ENCODE results near the gene PRKACA.
A peak's percentile ranks its signal among the peaks of the same experiment; 100 is the strongest.

Gene PRKACA

GRCh38 chr19:14094854-14095253 lies 22.7 kb downstream of the PRKACA start:
- Histone ChIP-seq H3K9me3 (ENCODE audit: control insufficient read depth, low read length) (peaks cover 3% of the 10 kb centered on the region), H3K4me3 (ENCODE audit: insufficient read depth, low read depth, low read length) (no peak overlapping the region), H3K4me1 (ENCODE audit: control insufficient read depth, insufficient read depth, low read length) (peaks cover 10% of the 10 kb centered on the region), H3K27ac (ENCODE audit: insufficient read depth, low read depth, low read length, poor library complexity, severe bottlenecking) (no peak overlapping the region), H3K36me3 (ENCODE audit: control insufficient read depth, insufficient read depth, low read length) (peaks cover 6% of the 10 kb centered on the region), H3K27me3 (ENCODE audit: control insufficient read depth, insufficient read depth, low read length, poor library complexity, severe bottlenecking) (no peaks in the 10 kb centered on the region)
- 94 to 95% methylated on average over 7 of the region's 7 CpGs for WGBS, 2 experiments

DNA sequence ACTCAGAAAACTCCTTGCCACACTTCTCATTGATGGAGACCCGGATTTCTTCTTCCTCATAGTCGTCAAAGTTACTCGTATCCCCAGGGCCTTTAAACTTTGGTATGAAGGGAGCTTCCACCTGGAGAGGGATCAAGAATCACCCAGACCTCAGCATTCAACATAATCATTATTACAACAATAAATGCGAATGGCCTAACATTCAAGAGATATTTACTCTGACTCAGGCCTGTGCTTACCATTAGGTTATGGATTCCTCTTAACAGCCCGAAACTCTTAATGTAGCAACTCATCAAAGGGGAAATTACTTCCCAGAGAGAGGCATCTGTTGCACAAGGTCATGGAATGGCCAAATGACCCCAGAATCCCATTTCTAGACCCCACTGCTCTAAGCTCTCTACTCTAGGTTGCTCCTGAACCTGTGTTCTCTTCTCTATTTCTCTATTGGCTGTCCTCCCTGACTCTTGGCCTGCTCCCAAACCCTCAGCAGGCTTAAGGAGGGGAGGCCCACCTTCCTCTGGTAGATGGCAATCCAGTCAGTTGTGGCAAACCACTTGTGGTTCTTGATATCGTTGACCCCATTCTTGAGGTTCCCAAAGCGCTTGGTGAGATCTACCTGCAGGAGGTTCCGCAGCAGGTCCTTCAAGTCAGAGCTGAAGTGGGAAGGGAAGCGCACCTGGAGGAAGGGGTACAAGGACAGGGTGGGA lies 24.3 kb downstream of the PRKACA start:
- Histone ChIP-seq H3K27ac (ENCODE audit: insufficient read depth, low read depth, low read length, poor library complexity, severe bottlenecking) (no peak overlapping the region), H3K27me3 (ENCODE audit: control insufficient read depth, insufficient read depth, low read length, poor library complexity, severe bottlenecking) (peaks cover 7% of the 10 kb centered on the region), H3K4me1 (ENCODE audit: control insufficient read depth, insufficient read depth, low read length) (peaks cover 10% of the 10 kb centered on the region), H3K4me3 (ENCODE audit: insufficient read depth, low read depth, low read length) (no peak overlapping the region), H3K36me3 (ENCODE audit: control insufficient read depth, insufficient read depth, low read length) (peaks cover 11% of the 10 kb centered on the region), H3K9me3 (ENCODE audit: control insufficient read depth, low read length) (peaks cover 3% of the 10 kb centered on the region)
- 94 to 95% methylated on average over 9 of the region's 9 CpGs for WGBS, 2 experiments

DNA sequence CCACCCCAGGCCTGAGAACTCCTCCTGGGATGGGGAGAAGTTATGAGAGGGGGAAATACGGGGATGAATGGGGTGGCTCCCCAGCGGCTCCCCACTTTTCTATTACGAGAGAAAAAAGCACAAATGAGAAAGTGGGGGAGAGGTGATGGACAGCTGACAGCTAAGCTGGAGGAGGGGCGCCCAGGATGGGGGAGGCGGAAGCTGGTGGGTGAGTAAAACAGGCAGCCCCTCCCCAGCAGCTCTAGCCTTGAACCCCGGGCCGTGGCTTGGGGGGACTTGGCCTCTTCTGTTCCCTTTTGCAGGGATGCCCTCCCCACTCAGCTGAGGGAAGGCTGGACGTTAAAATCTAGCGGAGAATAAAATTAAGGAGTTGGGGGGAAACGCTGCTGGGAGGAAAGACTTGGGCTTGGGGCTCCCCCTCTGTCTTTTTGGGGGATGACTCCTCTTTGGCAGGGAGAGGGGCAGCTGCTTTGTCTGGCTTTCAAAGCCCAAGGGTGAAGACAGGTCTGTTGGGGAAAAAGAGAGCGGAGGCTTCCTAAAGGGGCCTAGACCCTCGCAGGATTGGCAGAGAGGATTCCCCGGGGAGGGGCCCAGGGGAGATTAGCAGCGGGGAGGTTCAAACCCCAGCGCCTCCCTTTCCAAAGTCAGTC lies 25.6 kb downstream of the PRKACA start:
- peaks cover 20% of the 10 kb centered on the region for H3K36me3 ChIP-seq (ENCODE audit: control insufficient read depth, insufficient read depth, low read length)
- peaks cover 3% of the 10 kb centered on the region for H3K9me3 ChIP-seq (ENCODE audit: control insufficient read depth, low read length)
- H3K27me3 ChIP-seq (ENCODE audit: control insufficient read depth, insufficient read depth, low read length, poor library complexity, severe bottlenecking) = peaks cover 7% of the 10 kb centered on the region
- peaks cover 10% of the 10 kb centered on the region for H3K4me1 ChIP-seq (ENCODE audit: control insufficient read depth, insufficient read depth, low read length)
- H3K27ac ChIP-seq (ENCODE audit: insufficient read depth, low read depth, low read length, poor library complexity, severe bottlenecking) = no peak overlapping the region
- 14 to 17% methylated on average over 15 of the region's 15 CpGs for WGBS, 2 experiments
- peak overlapping the region; percentile 56 for H3K4me3 ChIP-seq (ENCODE audit: insufficient read depth, low read depth, low read length)

GRCh38 chr19:14091081-14091812 lies 26.3 kb downstream of the PRKACA start:
- H3K27ac ChIP-seq (ENCODE audit: insufficient read depth, low read depth, low read length, poor library complexity, severe bottlenecking) = peak overlapping the region; percentile 55
- H3K27me3 ChIP-seq (ENCODE audit: control insufficient read depth, insufficient read depth, low read length, poor library complexity, severe bottlenecking) = peaks cover 9% of the 10 kb centered on the region
- peaks cover 14% of the 10 kb centered on the region for H3K36me3 ChIP-seq (ENCODE audit: control insufficient read depth, insufficient read depth, low read length)
- H3K4me1 ChIP-seq (ENCODE audit: control insufficient read depth, insufficient read depth, low read length) = peaks cover 10% of the 10 kb centered on the region
- WGBS, 2 experiments = 0 to 1% methylated on average over 68 to 71 of the region's 72 CpGs
- H3K9me3 ChIP-seq (ENCODE audit: control insufficient read depth, low read length) = peaks cover 3% of the 10 kb centered on the region
- peak overlapping the region; percentile 56 for H3K4me3 ChIP-seq (ENCODE audit: insufficient read depth, low read depth, low read length)

- Histone ChIP-seq H3K4me3 (ENCODE audit: insufficient read depth, low read depth, low read length) (peak within 1 kb of the TSS; percentile 56), H3K27ac (ENCODE audit: insufficient read depth, low read depth, low read length, poor library complexity, severe bottlenecking) (peak within 1 kb of the TSS; percentile 69), H3K9me3 (ENCODE audit: control insufficient read depth, low read length) (peaks cover 3% of the 10 kb centered on the region), H3K27me3 (ENCODE audit: control insufficient read depth, insufficient read depth, low read length, poor library complexity, severe bottlenecking) (peaks cover 15% of the 10 kb centered on the region), H3K36me3 (ENCODE audit: control insufficient read depth, insufficient read depth, low read length) (peaks cover 14% of the 10 kb centered on the region), H3K4me1 (ENCODE audit: control insufficient read depth, insufficient read depth, low read length) (peaks cover 10% of the 10 kb centered on the region)
- WGBS, 2 experiments = 0% methylated on average over 14 to 32 of the region's 65 CpGs
Observed at GRCh38 chr19:14090509-14091080, 27.0 kb downstream of the PRKACA start, which contains the start of gene SAMD1. Gene SAMD1 (minus strand): TSS chr19:14090751.

DNA sequence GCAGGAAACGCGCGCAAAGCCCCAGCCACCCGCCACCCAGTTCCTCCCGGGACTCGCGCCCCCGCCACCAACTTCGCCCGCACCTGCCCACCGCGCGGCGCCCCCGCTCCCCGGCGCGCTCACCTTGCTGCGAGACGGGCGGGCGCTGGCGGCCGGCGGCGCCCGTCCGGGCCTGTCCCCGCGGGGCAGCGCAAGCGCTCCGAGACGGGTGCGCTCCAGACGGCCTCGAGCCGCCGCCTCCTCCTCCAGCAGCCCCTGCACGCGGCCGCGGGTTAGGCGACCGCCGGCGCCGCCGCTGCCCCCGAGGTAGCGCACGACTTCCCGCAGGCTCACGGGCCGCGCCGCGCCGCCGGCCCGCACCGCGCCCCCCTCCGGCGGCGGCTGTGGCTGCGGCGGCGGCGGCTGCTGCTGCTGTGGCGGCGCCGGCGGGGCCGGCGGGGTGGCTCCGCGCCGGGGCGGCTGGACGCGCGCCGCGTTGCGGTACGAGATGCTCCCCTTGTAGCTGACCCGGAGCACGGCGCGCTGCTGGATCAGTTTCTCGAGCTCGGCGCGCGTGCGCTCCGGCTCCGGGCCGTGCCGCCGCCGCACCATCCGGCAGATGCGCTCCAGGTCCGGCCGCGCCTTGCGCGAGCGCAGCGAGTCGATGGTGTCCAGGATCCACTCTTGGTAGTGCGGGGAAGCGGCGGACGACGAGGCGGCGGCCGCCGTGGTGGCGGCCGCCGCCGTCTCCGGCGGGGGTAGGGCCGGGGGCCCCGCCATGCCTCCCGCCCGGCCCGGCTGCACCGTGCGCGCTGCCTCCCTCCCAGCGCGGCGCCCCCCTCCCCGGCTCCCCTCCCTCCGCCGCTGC lies 27.7 kb downstream of the PRKACA start:
- Histone ChIP-seq H3K36me3 (ENCODE audit: control insufficient read depth, insufficient read depth, low read length) (peaks cover 14% of the 10 kb centered on the region), H3K27ac (ENCODE audit: insufficient read depth, low read depth, low read length, poor library complexity, severe bottlenecking) (peak overlapping the region; percentile 69), H3K4me3 (ENCODE audit: insufficient read depth, low read depth, low read length) (peak overlapping the region; percentile 53), H3K4me1 (ENCODE audit: control insufficient read depth, insufficient read depth, low read length) (peaks cover 10% of the 10 kb centered on the region), H3K9me3 (ENCODE audit: control insufficient read depth, low read length) (peaks cover 3% of the 10 kb centered on the region), H3K27me3 (ENCODE audit: control insufficient read depth, insufficient read depth, low read length, poor library complexity, severe bottlenecking) (peaks cover 19% of the 10 kb centered on the region)
- 0 to 1% methylated on average over 138 to 141 of the region's 142 CpGs for WGBS, 2 experiments

- Histone ChIP-seq H3K36me3 (ENCODE audit: control insufficient read depth, insufficient read depth, low read length) (peaks cover 14% of the 10 kb centered on the region), H3K4me3 (ENCODE audit: insufficient read depth, low read depth, low read length) (peak overlapping the region; percentile 36), H3K27ac (ENCODE audit: insufficient read depth, low read depth, low read length, poor library complexity, severe bottlenecking) (no peak overlapping the region), H3K9me3 (ENCODE audit: control insufficient read depth, low read length) (peaks cover 3% of the 10 kb centered on the region), H3K4me1 (ENCODE audit: control insufficient read depth, insufficient read depth, low read length) (peaks cover 10% of the 10 kb centered on the region), H3K27me3 (ENCODE audit: control insufficient read depth, insufficient read depth, low read length, poor library complexity, severe bottlenecking) (peaks cover 19% of the 10 kb centered on the region)
- WGBS, 2 experiments = 13 to 14% methylated on average over 16 of the region's 16 CpGs
Observed at GRCh38 chr19:14089412-14089661, 28.2 kb downstream of the PRKACA start.

DNA sequence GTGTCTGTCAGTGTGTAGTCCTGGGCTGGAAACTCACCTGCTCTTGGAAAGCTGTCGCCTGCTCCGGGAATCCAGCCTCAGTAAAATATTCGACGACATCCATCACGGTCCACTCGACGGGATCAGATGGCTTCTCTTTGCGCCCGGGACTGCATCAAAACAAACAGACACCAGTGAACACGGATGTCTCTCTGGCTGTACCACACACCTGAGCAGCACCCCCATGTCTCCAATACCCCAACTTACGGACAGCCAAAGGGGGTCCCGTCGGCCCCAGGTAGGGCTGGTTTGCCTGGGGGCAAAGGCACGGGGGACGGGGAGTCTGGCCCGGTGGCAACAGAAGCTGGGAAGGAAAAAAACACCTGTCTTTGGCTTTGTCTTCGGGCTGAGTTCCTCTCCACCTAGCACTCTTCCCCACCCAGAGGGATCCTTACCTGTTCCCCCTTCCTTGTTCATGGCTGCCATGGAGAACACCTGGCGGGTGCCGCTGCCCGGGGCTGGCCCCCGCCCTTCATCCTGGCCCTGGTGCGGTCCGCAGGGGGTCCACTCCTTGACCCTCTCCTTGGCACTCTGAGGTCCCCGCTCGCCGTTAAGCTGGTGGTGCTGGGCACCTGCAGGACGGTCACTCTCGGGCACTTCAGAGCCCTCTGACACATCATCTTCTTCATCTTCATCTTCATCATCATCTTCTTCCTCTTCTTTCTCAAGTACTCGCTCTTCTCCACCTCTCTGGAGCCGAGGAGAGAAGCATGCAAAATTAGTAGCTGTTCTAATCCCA lies 28.7 kb downstream of the PRKACA start:
- peaks cover 10% of the 10 kb centered on the region for H3K4me1 ChIP-seq (ENCODE audit: control insufficient read depth, insufficient read depth, low read length)
- H3K9me3 ChIP-seq (ENCODE audit: control insufficient read depth, low read length) = peaks cover 3% of the 10 kb centered on the region
- peaks cover 19% of the 10 kb centered on the region for H3K27me3 ChIP-seq (ENCODE audit: control insufficient read depth, insufficient read depth, low read length, poor library complexity, severe bottlenecking)
- 90 to 91% methylated on average over 30 of the region's 30 CpGs for WGBS, 2 experiments
- no peak overlapping the region for H3K27ac ChIP-seq (ENCODE audit: insufficient read depth, low read depth, low read length, poor library complexity, severe bottlenecking)
- H3K4me3 ChIP-seq (ENCODE audit: insufficient read depth, low read depth, low read length) = peak overlapping the region; percentile 36
- H3K36me3 ChIP-seq (ENCODE audit: control insufficient read depth, insufficient read depth, low read length) = peaks cover 14% of the 10 kb centered on the region

DNA sequence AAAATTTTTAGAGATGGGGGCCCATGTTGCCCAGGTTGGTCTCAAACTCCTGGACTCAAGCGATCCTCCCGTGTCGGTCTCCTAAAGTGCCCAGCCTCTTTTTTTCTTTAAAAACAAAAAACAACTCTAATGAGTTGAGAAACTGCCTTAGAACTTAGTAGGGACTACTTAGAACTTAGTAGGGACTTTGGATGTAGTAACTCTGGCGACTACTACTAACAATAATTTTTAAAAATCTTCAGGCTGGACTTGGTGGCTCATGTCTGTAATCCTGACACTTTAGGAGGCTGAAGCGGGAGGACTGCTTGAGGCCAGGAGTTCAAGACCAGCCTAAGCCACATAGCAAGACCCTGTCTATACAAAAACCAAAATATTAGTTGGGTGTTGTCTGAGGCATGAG lies 31.5 kb downstream of the PRKACA start:
- H3K36me3 ChIP-seq (ENCODE audit: control insufficient read depth, insufficient read depth, low read length) = peaks cover 14% of the 10 kb centered on the region
- no peaks in the 10 kb centered on the region for H3K9me3 ChIP-seq (ENCODE audit: control insufficient read depth, low read length)
- H3K27me3 ChIP-seq (ENCODE audit: control insufficient read depth, insufficient read depth, low read length, poor library complexity, severe bottlenecking) = peaks cover 19% of the 10 kb centered on the region
- no peak overlapping the region for H3K27ac ChIP-seq (ENCODE audit: insufficient read depth, low read depth, low read length, poor library complexity, severe bottlenecking)
- H3K4me3 ChIP-seq (ENCODE audit: insufficient read depth, low read depth, low read length) = no peak overlapping the region
- WGBS, 2 experiments = 80 to 94% methylated on average over 5 of the region's 5 CpGs
- no peaks in the 10 kb centered on the region for H3K4me1 ChIP-seq (ENCODE audit: control insufficient read depth, insufficient read depth, low read length)

Measured in ectodermal cell (in vitro differentiated cells).